Fibroblast of skin of scalp (primary cell): ENCODE data around the gene ESR2.
"Not testable (repeated sequence)": the region's sequence is repeated elsewhere in the genome, so short reads cannot be mapped to it uniquely, and the experiment has no call there.

Experiments used
- DNase-seq: peaks from one replicate; pipeline ENCODE4 v3.0.0-alpha.2; 2013

The ESR2 gene

GRCh38 chr14:64220056-64220455 lies 74.1 kb downstream of the ESR2 start:
- DNase-seq, result no peak

DNA sequence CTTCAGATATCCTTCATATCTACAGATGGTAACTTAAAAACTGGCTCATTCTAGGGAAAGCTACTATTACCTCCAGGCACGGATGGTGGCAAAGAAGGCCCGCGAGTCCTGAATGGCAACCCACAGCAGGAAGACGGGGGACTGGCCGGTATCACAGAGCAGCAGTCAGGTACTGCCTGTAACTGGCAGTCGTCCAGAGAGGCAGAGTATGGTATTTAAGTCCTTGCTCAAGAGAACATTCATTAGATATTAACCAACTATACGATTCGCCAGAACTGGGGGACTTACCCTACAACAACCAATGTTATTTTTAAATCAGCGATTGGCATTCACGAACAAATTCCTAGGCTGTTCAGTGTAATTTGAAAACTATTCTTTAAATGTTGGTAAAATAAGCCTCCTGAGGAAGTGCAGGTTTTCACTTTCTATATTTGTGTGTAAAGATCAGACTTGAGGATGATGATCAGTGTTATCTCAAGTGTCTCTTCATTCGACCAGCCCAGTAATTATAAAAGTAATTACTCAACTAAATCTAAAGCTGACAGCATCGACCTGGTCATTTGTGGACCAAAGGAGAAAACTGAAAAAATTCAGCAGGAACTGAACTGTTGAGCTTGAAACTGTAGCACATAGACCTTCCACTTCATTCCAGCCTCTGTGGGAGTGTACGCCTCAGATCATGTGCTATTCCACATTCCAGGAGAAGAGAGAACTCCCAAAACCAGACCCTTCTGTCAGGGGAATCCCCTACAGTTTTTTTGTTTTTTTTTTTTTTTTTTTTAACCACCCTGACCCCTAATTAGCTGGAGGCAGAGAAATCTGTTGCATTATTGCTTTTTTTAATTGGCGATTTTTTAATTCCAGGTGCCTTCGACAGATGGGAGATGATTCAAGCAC lies 75.6 kb downstream of the ESR2 start:
- DNase-seq, result no peak

DNA sequence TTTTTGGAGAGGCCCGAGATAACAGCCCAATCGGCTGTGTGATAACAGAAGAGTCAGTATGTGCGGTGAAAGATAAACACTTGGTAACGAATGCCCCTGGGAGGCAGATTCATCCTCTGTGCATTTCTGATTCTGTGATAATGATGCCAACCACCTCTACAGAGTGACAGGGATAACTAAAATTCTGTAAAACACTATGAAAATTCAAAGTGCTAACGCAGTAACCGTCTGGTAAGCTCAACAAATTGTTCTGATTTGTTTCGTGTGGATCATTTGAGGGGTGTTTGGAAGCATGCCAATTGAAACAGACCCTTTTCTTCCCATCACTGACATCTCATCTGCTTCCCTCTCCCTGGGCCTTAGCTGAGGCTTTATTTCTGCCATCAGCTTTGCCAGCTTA lies 76.3 kb downstream of the ESR2 start:
- no peak for DNase-seq

DNA sequence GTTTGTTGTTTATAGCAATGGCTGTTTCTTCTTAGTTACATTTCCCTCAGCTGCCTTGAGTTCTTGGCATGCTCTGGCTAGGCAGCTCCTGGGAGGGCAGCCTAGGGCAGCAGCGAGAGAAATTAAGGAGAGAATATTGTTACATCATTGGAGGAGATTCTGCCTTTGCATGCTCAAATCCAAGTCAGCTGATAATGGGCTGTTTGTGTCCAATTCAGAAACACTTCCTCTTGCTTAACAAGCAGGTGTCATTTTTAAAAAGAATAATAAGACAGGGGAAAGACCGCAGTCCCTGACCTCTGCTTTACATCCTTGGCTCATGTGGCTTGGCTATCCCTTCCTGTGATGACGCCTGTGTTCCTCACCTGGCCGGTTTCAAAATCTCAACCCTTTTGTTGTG lies 76.9 kb downstream of the ESR2 start:
- DNase-seq, result no peak

DNA sequence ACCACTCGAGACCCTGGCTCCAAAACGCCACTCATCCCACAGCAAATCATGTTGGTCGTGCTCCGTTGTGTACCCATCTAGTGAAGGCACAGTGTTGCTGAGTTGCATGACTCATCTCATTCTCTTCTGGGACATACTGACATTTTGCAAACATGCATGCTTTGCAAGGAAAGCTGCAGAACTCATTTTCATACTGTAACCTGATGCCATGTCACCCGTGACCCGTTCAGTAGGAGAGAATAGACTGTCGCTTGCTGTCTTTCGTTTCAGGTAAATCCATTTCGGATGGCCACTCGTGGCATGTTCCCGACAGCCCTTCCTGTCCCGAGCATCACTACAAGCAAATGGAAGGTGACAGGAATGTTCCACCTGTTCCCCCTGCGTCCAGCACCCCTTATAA lies 78.2 kb downstream of the ESR2 start:
- no peak for DNase-seq

GRCh38 chr14:64215274-64215673 lies 78.9 kb downstream of the ESR2 start:
- no peak for DNase-seq

GRCh38 chr14:64213853-64214570 lies 80.2 kb downstream of the ESR2 start:
- DNase-seq, result no peak

DNA sequence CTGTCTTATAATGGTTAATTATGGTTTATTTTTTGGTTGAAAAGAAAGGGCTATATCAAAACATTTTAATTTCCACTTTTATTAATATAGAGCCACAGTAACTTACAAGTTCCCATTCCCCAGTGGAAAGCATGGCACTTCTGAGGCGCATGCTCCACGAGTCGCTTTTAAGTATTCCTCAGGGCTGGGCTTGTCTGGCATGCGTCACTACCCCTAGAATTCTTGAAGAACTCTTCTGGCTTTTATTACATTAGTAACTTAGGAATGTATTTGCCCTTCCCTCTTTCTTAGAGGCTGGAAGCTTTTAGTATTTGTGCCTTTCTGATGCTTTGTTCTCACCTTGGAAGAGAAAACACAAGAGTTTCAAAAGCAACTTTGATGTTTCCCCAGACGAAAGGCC lies 81.1 kb downstream of the ESR2 start:
- DNase-seq, result peak; percentile 44

DNA sequence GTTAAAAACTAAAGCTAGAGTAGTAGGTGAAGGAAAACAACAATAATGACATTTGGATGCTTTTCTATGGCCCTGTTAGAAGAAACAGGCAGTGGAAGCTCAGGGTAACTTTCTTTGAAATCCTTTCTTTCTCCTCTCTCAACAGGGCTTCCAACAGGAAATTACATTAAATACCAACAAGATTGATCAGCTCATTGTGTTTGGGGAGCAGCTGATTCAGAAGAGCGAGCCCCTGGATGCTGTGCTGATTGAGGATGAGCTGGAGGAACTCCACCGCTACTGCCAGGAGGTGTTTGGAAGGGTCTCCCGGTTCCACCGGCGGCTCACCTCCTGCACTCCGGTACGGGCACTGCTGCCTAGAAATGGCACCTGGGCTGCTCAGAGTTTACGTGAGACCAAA lies 81.5 kb downstream of the ESR2 start:
- DNase-seq, result no peak

- not testable (repeated sequence) for DNase-seq
Observed at GRCh38 chr14:64210912-64211311, 83.3 kb downstream of the ESR2 start.

- DNase-seq, result no peak
Observed at GRCh38 chr14:64210216-64210615, 84.0 kb downstream of the ESR2 start.

DNA sequence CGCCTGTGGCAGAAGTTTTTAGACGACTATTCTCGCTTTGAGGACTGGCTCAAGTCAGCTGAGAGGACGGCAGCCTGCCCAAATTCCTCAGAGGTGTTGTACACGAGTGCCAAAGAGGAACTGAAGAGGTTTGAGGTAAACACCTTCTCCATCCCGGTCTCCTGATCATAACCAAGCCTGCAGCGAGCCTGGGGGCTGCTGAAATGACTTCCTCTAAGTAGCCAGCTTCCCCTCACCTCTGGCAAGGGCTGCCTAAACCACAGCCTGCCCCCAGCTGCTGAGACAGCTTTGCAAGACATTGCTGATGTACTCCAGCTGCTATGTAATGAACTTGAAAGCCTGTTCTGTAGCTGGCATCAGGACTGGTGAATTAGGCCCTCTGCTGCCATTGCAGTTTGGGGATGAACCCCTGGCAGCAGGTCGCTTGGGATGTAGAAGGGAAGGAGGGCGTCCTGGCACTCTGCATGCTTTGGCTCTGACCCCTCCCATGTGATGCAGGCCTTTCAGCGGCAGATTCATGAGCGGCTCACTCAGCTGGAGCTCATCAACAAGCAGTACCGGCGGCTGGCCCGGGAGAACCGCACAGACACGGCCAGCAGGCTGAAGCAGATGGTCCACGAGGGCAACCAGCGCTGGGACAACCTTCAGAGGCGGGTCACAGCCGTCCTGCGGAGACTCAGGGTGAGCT lies 84.6 kb downstream of the ESR2 start:
- no peak for DNase-seq

- DNase-seq, result no peak
Observed at GRCh38 chr14:64208981-64209380, 85.2 kb downstream of the ESR2 start.

DNA sequence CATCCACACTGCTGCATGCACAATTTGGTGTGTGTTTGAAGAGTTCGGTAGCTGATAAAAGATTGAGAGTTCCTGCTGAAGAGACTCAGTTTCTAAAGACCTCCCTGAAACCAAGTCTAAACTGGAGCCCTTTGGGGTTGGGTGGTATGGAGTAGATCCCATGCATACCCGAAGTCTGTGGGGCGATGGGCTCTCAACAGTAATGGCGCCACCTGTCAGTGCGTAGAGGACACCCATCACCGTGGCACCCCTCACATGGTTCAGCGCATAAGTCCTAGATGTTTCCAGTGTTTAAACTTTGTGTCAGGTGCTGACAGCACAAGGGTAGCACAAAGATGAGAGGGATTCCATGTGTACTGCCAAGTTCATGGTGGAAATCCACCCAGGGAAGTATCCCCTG lies 85.9 kb downstream of the ESR2 start:
- DNase-seq, result no peak

- DNase-seq, result no peak
Observed at GRCh38 chr14:64203366-64204006, 90.7 kb downstream of the ESR2 start.

DNA sequence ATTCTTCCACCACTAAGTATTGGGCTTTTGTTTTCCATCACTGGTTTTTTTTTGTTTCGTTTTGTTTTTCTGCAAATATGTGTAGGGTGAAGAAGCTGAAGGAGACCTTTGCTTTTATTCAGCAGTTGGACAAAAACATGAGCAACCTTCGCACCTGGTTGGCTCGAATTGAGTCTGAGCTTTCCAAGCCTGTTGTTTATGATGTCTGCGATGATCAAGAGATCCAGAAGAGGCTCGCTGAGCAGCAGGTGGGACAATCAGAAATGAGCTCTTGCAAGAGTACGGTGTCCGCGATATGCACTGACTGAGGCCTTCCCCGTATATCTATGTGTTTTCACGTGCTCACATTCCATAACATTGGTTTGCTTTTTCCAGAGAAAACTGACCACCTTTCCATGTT lies 91.5 kb downstream of the ESR2 start:
- DNase-seq, result no peak

- no peak for DNase-seq
Observed at GRCh38 chr14:64201921-64202545, 92.1 kb downstream of the ESR2 start.

- DNase-seq, result no peak
Observed at GRCh38 chr14:64201296-64201695, 92.9 kb downstream of the ESR2 start.

DNA sequence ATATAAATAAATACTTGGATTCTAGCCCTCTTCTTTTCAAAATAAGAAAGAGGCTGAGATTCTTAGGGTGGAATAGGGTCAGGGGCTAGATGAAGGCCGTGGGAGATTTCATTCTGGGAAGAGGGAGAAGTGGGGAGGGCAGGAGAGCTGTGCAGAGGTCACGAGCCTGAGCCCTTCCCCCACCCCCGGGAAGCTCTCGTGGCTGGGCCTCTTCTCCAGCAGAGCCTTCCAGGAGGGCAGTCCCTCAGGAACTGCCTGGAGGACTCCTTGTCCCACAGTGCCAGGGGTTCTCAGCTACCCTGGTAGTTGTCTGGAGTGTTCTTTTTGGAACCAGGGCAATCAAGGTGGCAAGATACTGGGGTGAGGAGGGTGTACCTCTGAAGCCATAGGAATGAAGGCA lies 94.0 kb downstream of the ESR2 start:
- DNase-seq, result no peak

DNA sequence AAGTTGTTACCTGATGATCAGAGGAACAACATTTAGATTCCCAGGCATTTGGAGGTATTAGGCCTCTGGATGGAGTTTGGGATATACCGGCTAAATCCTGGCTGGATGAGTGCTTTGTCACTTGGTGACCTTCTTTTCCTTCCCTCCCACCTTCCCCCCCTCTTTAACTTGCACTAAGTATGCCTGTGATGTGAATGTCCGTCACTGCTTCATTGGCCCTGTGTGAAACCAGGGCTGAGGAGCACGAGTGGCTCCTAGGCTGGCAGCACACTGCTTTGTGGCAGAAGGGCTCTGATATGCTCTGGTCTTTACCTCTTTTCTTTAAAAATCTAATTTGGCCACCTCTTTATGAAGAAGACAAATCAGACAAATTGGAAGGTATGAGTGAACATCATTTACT lies 95.7 kb downstream of the ESR2 start:
- no peak for DNase-seq

DNA sequence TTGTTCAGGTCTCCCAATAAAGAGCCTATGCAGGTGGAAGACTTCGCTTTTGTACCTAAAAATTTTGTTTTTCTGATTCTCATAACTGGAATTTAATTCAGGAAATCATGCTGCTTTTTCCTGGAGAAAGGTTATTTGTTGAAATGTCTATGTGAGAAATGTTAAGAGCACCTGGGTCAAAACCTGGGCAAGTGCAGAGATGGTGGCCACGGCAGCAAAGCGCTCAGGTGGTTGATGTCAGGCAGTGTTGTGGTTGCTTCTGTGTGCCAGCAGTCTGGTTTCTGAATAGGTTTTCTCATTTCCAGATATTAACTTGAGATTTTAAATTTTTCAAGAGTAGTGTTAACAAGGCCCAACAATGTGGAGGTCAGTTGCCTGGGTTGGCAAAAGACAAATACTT lies 96.2 kb downstream of the ESR2 start:
- no peak for DNase-seq

GRCh38 chr14:64196814-64197411 lies 97.3 kb downstream of the ESR2 start:
- peak; percentile 55 for DNase-seq
